H1 (cell line): ENCODE results near the gene OGT. TPM values are rescaled to one million over a fixed set of nuclear protein-coding genes. Genes with fewer than 3 reads are reported as not detected.

Experiments
- CTCF ChIA-PET: fragments of 300-600 bp; sonication (Branson Sonifier 250); formaldehyde crosslinking; loops from one replicate; lab custom pipeline; 2021; ENCODE audit not compliant: partially characterized antibody; lab: Charles Lee
- POLR2A ChIA-PET: fragments of 300-600 bp; sonication (Branson Sonifier 250); formaldehyde crosslinking; loops from one replicate; lab custom pipeline; 2021; ENCODE audit warnings: inconsistent platforms; ENCODE audit not compliant: partially characterized antibody; lab: Charles Lee
- DNase-seq, 2 experiments: peaks; one replicate each; pipeline versions ENCODE4 v3.0.0 to v3.0.0-alpha.2; 2010 to 2022; ENCODE audit warnings: low spot score in 2 of 2, low read depth in 1 of 2, mixed read lengths in 1 of 2
- FAIRE-seq: peaks from 2 replicates; lab custom pipeline; 2011; peaks lifted over from hg19 to GRCh38; lab: Jason Lieb, UNC
- H2AFZ ChIP-seq: 2 replicates; pipeline ENCODE4 v1.8.1; 2012; ENCODE audit warnings: low read length, inconsistent platforms
- H2AK5ac ChIP-seq: 2 replicates; pipeline ENCODE4 v1.6.1; 2013; ENCODE audit warnings: low read depth, low read length
- H2BK120ac ChIP-seq: replicated peaks from 2 replicates; pipeline ENCODE3; 2013; ENCODE audit warnings: low read depth, low read length, inconsistent platforms
- H2BK12ac ChIP-seq: 2 replicates; pipeline ENCODE4 v1.6.1; 2013; ENCODE audit warnings: low read depth, low read length
- H2BK15ac ChIP-seq: 2 replicates; pipeline ENCODE4 v1.6.1; 2013; ENCODE audit warnings: low read length
- H2BK20ac ChIP-seq: 2 replicates; pipeline ENCODE4 v1.6.1; 2013; ENCODE audit warnings: low read length
- H2BK5ac ChIP-seq: 2 replicates; pipeline ENCODE4 v1.6.1; 2013; ENCODE audit warnings: low read depth, low read length
- H3K14ac ChIP-seq: 2 replicates; pipeline ENCODE4 v1.6.1; 2013; ENCODE audit warnings: inconsistent platforms; ENCODE audit not compliant: insufficient read length
- H3K18ac ChIP-seq: 2 replicates; pipeline ENCODE4 v1.6.1; 2013; ENCODE audit warnings: low read length; ENCODE audit errors: extremely low read depth
- H3K23ac ChIP-seq: 2 replicates; pipeline ENCODE4 v1.6.1; 2013; ENCODE audit warnings: inconsistent platforms; ENCODE audit not compliant: insufficient read length
- H3K23me2 ChIP-seq: 2 replicates; pipeline ENCODE4 v1.6.1; 2013; ENCODE audit warnings: low read depth, low read length
- H3K27ac ChIP-seq: 2 replicates; pipeline ENCODE4 v1.6.1; 2011; ENCODE audit warnings: low read depth, low read length, inconsistent platforms
- H3K27me3 ChIP-seq, 4 experiments: replicated peaks in 1 of 4; 1 replicate in 1 of 4; 2 replicates in 3 of 4; pipeline versions ENCODE4 v1.6.1 to v1.8.1; 2011 to 2013; ENCODE audit warnings: low read length in 3 of 4, mild to moderate bottlenecking in 3 of 4, inconsistent platforms in 2 of 4, mixed read lengths in 2 of 4, moderate library complexity in 1 of 4; ENCODE audit not compliant: control insufficient read depth in 3 of 4, insufficient read depth in 3 of 4; ENCODE audit errors: extremely low read depth in 1 of 4
- H3K36me3 ChIP-seq, 4 experiments: 2 replicates each; pipeline versions ENCODE4 v1.6.1 to v1.8.1; 2011 to 2013; ENCODE audit warnings: mild to moderate bottlenecking in 4 of 4, low read length in 3 of 4, moderate library complexity in 2 of 4, control low read depth in 1 of 4, inconsistent platforms in 1 of 4; ENCODE audit not compliant: insufficient read depth in 4 of 4, control insufficient read depth in 2 of 4
- H3K4ac ChIP-seq: replicated peaks from 2 replicates; pipeline ENCODE3; 2013; ENCODE audit warnings: low read length, low read depth, mixed read lengths, inconsistent platforms; ENCODE audit not compliant: insufficient read length
- H3K4me1 ChIP-seq, 4 experiments: replicated peaks in 1 of 4; 1 replicate in 1 of 4; 2 replicates in 3 of 4; pipeline versions ENCODE4 v1.6.1 to v1.8.1; 2011 to 2013; ENCODE audit warnings: low read length in 3 of 4, inconsistent platforms in 2 of 4, mixed read lengths in 1 of 4; ENCODE audit not compliant: insufficient read depth in 4 of 4, control insufficient read depth in 3 of 4
- H3K4me2 ChIP-seq, 2 experiments: 2 replicates each; pipeline versions ENCODE4 v1.6.1 to v1.8.1; 2011 to 2013; ENCODE audit warnings: low read depth in 2 of 2, low read length in 2 of 2, control low read depth in 1 of 2, inconsistent platforms in 1 of 2, mild to moderate bottlenecking in 1 of 2; ENCODE audit not compliant: insufficient read depth in 1 of 2
- H3K4me3 ChIP-seq, 4 experiments: fragments of 200-600, 300-600 bp in 1 of 4; sonication (generic), shearing (Covaris generic), sonication (Bioruptor Twin) in 1 of 4; 2 replicates each; pipeline versions ENCODE4 v1.5.1 to v1.8.1; 2011 to 2016; ENCODE audit warnings: low read length in 4 of 4, low read depth in 3 of 4, control low read depth in 2 of 4, inconsistent platforms in 2 of 4, mild to moderate bottlenecking in 2 of 4, mixed read lengths in 1 of 4, moderate library complexity in 1 of 4; ENCODE audit not compliant: insufficient read depth in 2 of 4; ENCODE audit errors: extremely low read depth in 1 of 4
- H3K56ac ChIP-seq: replicated peaks from 2 replicates; pipeline ENCODE3; 2013; ENCODE audit warnings: low read depth, mild to moderate bottlenecking, mixed read lengths, low read length, inconsistent platforms; ENCODE audit not compliant: insufficient read length
- H3K79me1 ChIP-seq: 2 replicates; pipeline ENCODE4 v1.6.1; 2013; ENCODE audit warnings: low read depth, low read length, control low read depth
- H3K79me2 ChIP-seq, 2 experiments: 2 replicates each; pipeline versions ENCODE4 v1.6.1 to v1.8.1; 2012 to 2013; ENCODE audit warnings: low read length in 2 of 2, mild to moderate bottlenecking in 2 of 2, inconsistent platforms in 1 of 2; ENCODE audit not compliant: insufficient read depth in 2 of 2, control insufficient read depth in 1 of 2
- H3K9ac ChIP-seq, 4 experiments: replicated peaks in 1 of 4; 1 replicate in 1 of 4; 2 replicates in 3 of 4; pipeline versions ENCODE4 v1.6.1 to v1.8.1; 2011 to 2013; ENCODE audit warnings: low read depth in 3 of 4, low read length in 3 of 4, control low read depth in 2 of 4, mild to moderate bottlenecking in 2 of 4, moderate library complexity in 2 of 4, inconsistent platforms in 1 of 4; ENCODE audit errors: extremely low read depth in 1 of 4
- H3K9me3 ChIP-seq, 2 experiments: 2 replicates each; pipeline versions ENCODE4 v1.6.1 to v1.8.1; 2012 to 2013; ENCODE audit warnings: mild to moderate bottlenecking in 2 of 2, moderate library complexity in 2 of 2, control low read depth in 1 of 2, inconsistent platforms in 1 of 2, low read depth in 1 of 2, low read length in 1 of 2, mixed read lengths in 1 of 2; ENCODE audit not compliant: insufficient read depth in 2 of 2
- H4K20me1 ChIP-seq, 2 experiments: replicated peaks in 1 of 2; 2 replicates each; pipeline versions ENCODE3 to v1.8.1; 2011 to 2013; ENCODE audit warnings: inconsistent platforms in 2 of 2, low read length in 2 of 2, mild to moderate bottlenecking in 1 of 2; ENCODE audit not compliant: insufficient read depth in 2 of 2, control insufficient read depth in 1 of 2
- H4K5ac ChIP-seq: 2 replicates; pipeline ENCODE4 v1.6.1; 2013; ENCODE audit warnings: low read length, low read depth, mixed read lengths, inconsistent platforms; ENCODE audit not compliant: insufficient read length
- H4K8ac ChIP-seq: 2 replicates; pipeline ENCODE4 v1.8.0; 2013; ENCODE audit warnings: mild to moderate bottlenecking, moderate library complexity, low read length, inconsistent platforms; ENCODE audit not compliant: insufficient read depth; ENCODE audit errors: extremely low read depth
- H4K91ac ChIP-seq: replicated peaks from 2 replicates; pipeline ENCODE3; 2013; ENCODE audit warnings: low read length, mixed read lengths, inconsistent platforms; ENCODE audit not compliant: insufficient read length
- ATF2 ChIP-seq: IDR thresholded peaks from 2 replicates; pipeline ENCODE4 v1.6.1; 2012; ENCODE audit warnings: low read length, inconsistent platforms
- HDAC2 ChIP-seq, 2 experiments: fragments of 300-600 bp in 1 of 2; sonication (generic) in 1 of 2; IDR thresholded peaks; 2 replicates each; pipeline ENCODE4 v1.6.1; 2011 to 2012; ENCODE audit warnings: low read depth in 2 of 2, low read length in 2 of 2, mild to moderate bottlenecking in 2 of 2, moderate library complexity in 2 of 2, borderline replicate concordance in 1 of 2, inconsistent platforms in 1 of 2
- KDM4A ChIP-seq: IDR thresholded peaks from one replicate; pipeline ENCODE4 v1.7.1; 2012; ENCODE audit warnings: low read depth, mild to moderate bottlenecking, moderate library complexity, low read length, inconsistent platforms; ENCODE audit not compliant: severe bottlenecking
- POLR2AphosphoS5 ChIP-seq: IDR thresholded peaks from 2 replicates; pipeline ENCODE4 v1.6.1; 2011; ENCODE audit warnings: low read depth, low read length
- RBBP5 ChIP-seq: IDR thresholded peaks from 2 replicates; pipeline ENCODE4 v1.7.1; 2012; ENCODE audit warnings: low read depth, mild to moderate bottlenecking, inconsistent platforms, low read length, moderate library complexity, borderline replicate concordance
- SP1 ChIP-seq: IDR thresholded peaks from 2 replicates; pipeline ENCODE4 v1.6.1; 2011; ENCODE audit warnings: low read depth, low read length
- WGBS, 2 experiments: shearing (Covaris generic) in 1 of 2; methylation state at CpG; one replicate each; pipeline versions ENCODE4 v1.1.6 to v1.1.7; 2013 to 2015; ENCODE audit warnings: low lambda C conversion rate in 2 of 2, mixed read lengths in 2 of 2, inconsistent platforms in 1 of 2, low coverage in 1 of 2, missing lambda C conversion rate in 1 of 2; ENCODE audit not compliant: insufficient replicate concordance in 2 of 2, insufficient coverage in 1 of 2, insufficient read length in 1 of 2; ENCODE audit errors: extremely low coverage in 1 of 2, missing lambda C conversion rate in 1 of 2; 5-methylcytosine and 5-hydroxymethylcytosine counted together
- polyA plus RNA-seq, 7 experiments: library from polyadenylated mRNA; depleted of rRNA in 3 of 7; stranded (reverse) in 5 of 7; unstranded in 2 of 7; fragments of >200 nt in 5 of 7; fragments of 200-250 nt in 2 of 7; gene quantifications; 1 replicate in 5 of 7; 2 replicates in 1 of 7; 4 replicates in 1 of 7; pipeline versions ENCODE4 v1.2.1 to v1.2.3, GENCODE V29; 2011 to 2013; ENCODE audit warnings: missing spikeins in 2 of 7, mixed read lengths in 2 of 7
- total RNA-seq: library from RNA; stranded (reverse); fragmentation: NEBNext Ultra II Directional; extraction: Animal tissue kit (Norgen Biotek cat#: 25700); gene quantifications from 2 replicates; pipeline ENCODE4 v1.2.1, GENCODE V29; 2021
- TF ChIP-seq, protein P1 (sequence below): IDR thresholded peaks from 2 replicates; pipeline ENCODE4 v1.6.1; 2011; ENCODE audit warnings: low read depth, mild to moderate bottlenecking, low read length; ENCODE audit not compliant: insufficient read depth

The OGT gene
- total and polyA plus RNA-seq, 2 of the 8 experiments (the other 6 are each of a cell fraction or from before 2014, with no cell fraction given): 130 to 169 TPM

DNA sequence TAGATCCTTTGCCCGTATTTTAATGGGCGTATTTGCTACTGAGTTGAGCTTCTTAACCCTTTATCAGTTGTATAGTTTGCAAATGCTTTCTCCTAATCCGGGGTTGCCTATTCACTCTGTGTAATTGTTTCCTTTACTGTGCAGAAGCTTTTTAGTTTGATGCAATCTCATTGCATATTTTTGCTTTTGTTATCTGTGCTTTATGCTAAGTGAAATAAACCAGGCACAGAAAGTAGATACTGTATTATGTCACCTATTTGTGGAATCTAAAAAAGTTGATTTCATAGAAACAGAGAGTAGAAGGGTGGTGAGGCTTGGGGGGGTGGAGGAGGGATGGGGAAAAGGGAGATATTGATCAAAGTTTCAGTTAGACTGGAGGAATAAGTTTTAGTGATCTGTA, 17.7 kb downstream of the OGT start:
- H4K5ac ChIP-seq: no peak overlapping the region
- no peaks in the 10 kb centered on the region for H3K79me1 ChIP-seq
- DNase-seq: no peak
- H2AFZ ChIP-seq: no peak overlapping the region
- H3K18ac ChIP-seq: no peak overlapping the region
- CTCF ChIA-PET: interaction anchor here (2.1 kb wide), 1 partner anchor 13 kb away, joined by 8 read pairs; no protein-coding TSS in a partner anchor
- H3K4me2 ChIP-seq: no peak overlapping the region
- no peak overlapping the region for H2BK12ac ChIP-seq
- H3K4ac ChIP-seq: no peak overlapping the region
- peaks cover 0 to 49% of the 10 kb centered on the region in 2 experiments; a peak in 2 of 4 replicates for H3K79me2 ChIP-seq
- H3K27me3 ChIP-seq: no peaks in the 10 kb centered on the region
- no peak overlapping the region for H2BK20ac ChIP-seq
- no peak overlapping the region for H3K9ac ChIP-seq
- H4K91ac ChIP-seq: no peak overlapping the region
- H4K8ac ChIP-seq: no peak overlapping the region
- peaks cover 9 to 60% (median 28%) of the 10 kb centered on the region in 4 experiments for H3K36me3 ChIP-seq
- H3K56ac ChIP-seq: no peak overlapping the region
- no peaks in the 10 kb centered on the region for H3K4me1 ChIP-seq
- WGBS, 2 experiments: 88% methylated on average over 3 of the region's 3 CpGs; no CpG with 5 or more reads in 1 of the 2 experiments
- H3K4me3 ChIP-seq: no peak overlapping the region
- H3K9me3 ChIP-seq: no peaks in the 10 kb centered on the region
- no peak overlapping the region for H3K27ac ChIP-seq
- FAIRE-seq: no peak
- H4K20me1 ChIP-seq: peaks cover 0 to 8% of the 10 kb centered on the region in 2 experiments
- POLR2A ChIA-PET: interaction anchor here (0.9 to 2.6 kb wide), 4 partner anchors 11 to 17 kb away, joined by 3 to 24 read pairs (median 6); partner anchors contain the start of gene OGT
- H2AK5ac ChIP-seq: no peak overlapping the region
- H3K23ac ChIP-seq: no peak overlapping the region
- no peak overlapping the region for H2BK120ac ChIP-seq
- no peak overlapping the region for H2BK5ac ChIP-seq
- H2BK15ac ChIP-seq: no peak overlapping the region
- no peak overlapping the region for H3K14ac ChIP-seq
- no peaks in the 10 kb centered on the region for H3K23me2 ChIP-seq
- TF ChIP-seq RBBP5: no peak
- TF ChIP-seq POLR2AphosphoS5: no peak
- TF ChIP-seq HDAC2 (IDR thresholded peaks at IDR 0.05; ENCODE audit: borderline replicate concordance in 1 of 2, low read depth in 2 of 2, low read length in 2 of 2): no peak
- TF ChIP-seq, protein P1, sequence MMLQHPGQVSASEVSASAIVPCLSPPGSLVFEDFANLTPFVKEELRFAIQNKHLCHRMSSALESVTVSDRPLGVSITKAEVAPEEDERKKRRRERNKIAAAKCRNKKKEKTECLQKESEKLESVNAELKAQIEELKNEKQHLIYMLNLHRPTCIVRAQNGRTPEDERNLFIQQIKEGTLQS: no peak
- TF ChIP-seq SP1: no peak
- no peak for TF ChIP-seq KDM4A
- no peak for TF ChIP-seq ATF2
